CD14-positive monocyte (primary cell): Measurements from ENCODE around the gene KIZ. TPM values are rescaled to one million over a fixed set of nuclear protein-coding genes. Genes with fewer than 3 reads are reported as not detected.

Source experiments
- DNase-seq, 3 donors: peaks; one replicate each; pipeline ENCODE4 v3.0.0-alpha.2; 2011 to 2022
- H2AFZ ChIP-seq: 2 replicates; pipeline ENCODE4 v1.6.0; 2012; ENCODE audit warnings: mild to moderate bottlenecking, low read depth, low read length, inconsistent platforms; ENCODE audit not compliant: insufficient read depth, poor library complexity, severe bottlenecking
- H3K27ac ChIP-seq, 2 donors: 1 replicate in 1 of 2; 2 replicates in 1 of 2; pipeline ENCODE4 v1.5.1; 2012 to 2013; ENCODE audit warnings: low read length in 2 of 2, control low read depth in 1 of 2, inconsistent platforms in 1 of 2, low read depth in 1 of 2, mild to moderate bottlenecking in 1 of 2
- H3K27me3 ChIP-seq, 2 donors: one replicate each; pipeline versions ENCODE4 v1.6.0 to v1.6.1; 2011 to 2013; ENCODE audit warnings: low read length in 2 of 2; ENCODE audit not compliant: control insufficient read depth in 2 of 2, insufficient read depth in 2 of 2
- H3K36me3 ChIP-seq, 2 donors: replicated peaks in 1 of 2; 1 replicate in 1 of 2; 2 replicates in 1 of 2; pipeline versions ENCODE4 v1.5.1 to v1.6.1; 2012 to 2013; ENCODE audit warnings: low read length in 2 of 2, control low read depth in 1 of 2, inconsistent platforms in 1 of 2, mild to moderate bottlenecking in 1 of 2; ENCODE audit not compliant: insufficient read depth in 2 of 2, control insufficient read depth in 1 of 2
- H3K4me1 ChIP-seq, 2 donors: 1 replicate in 1 of 2; 2 replicates in 1 of 2; pipeline versions ENCODE4 v1.5.1 to v1.6.1; 2012 to 2013; ENCODE audit warnings: low read length in 2 of 2, control low read depth in 1 of 2, inconsistent platforms in 1 of 2, mild to moderate bottlenecking in 1 of 2, moderate library complexity in 1 of 2; ENCODE audit not compliant: insufficient read depth in 2 of 2, control insufficient read depth in 1 of 2
- H3K4me2 ChIP-seq: replicated peaks from 2 replicates; pipeline ENCODE3; 2012; ENCODE audit warnings: low read length, moderate library complexity, mild to moderate bottlenecking; ENCODE audit not compliant: poor library complexity, severe bottlenecking; ENCODE audit errors: extremely low read depth
- H3K4me3 ChIP-seq, 3 experiments: fragments of 200-600 bp in 1 of 3; sonication (generic) in 1 of 3; replicated peaks in 1 of 3; 1 replicate in 2 of 3; 2 replicates in 1 of 3; pipeline ENCODE4 v1.5.1; 2011 to 2013; ENCODE audit warnings: low read length in 3 of 3, mild to moderate bottlenecking in 3 of 3, control low read depth in 2 of 3, low read depth in 2 of 3, inconsistent platforms in 1 of 3, moderate library complexity in 1 of 3
- H3K79me2 ChIP-seq: 2 replicates; pipeline ENCODE4 v1.6.0; 2012; ENCODE audit warnings: mild to moderate bottlenecking, control low read depth, inconsistent platforms, low read length, moderate library complexity; ENCODE audit not compliant: insufficient read depth
- H3K9ac ChIP-seq: 2 replicates; pipeline ENCODE4 v1.6.0; 2017; ENCODE audit warnings: low read length, mild to moderate bottlenecking; ENCODE audit not compliant: insufficient read depth, poor library complexity, severe bottlenecking
- H3K9me3 ChIP-seq, 2 donors: replicated peaks in 1 of 2; 1 replicate in 1 of 2; 2 replicates in 1 of 2; pipeline versions ENCODE4 v1.5.1 to v1.6.1; 2012 to 2013; ENCODE audit warnings: low read length in 2 of 2, control low read depth in 1 of 2; ENCODE audit not compliant: control insufficient read depth in 1 of 2, insufficient read depth in 1 of 2
- H4K20me1 ChIP-seq: 2 replicates; pipeline ENCODE4 v1.6.0; 2012; ENCODE audit warnings: mild to moderate bottlenecking, low read length, control low read depth, moderate library complexity; ENCODE audit not compliant: insufficient read depth
- H3K27ac Mint-ChIP-seq, 7 donors: one replicate each; pipeline ENCODE4 v1.8.0; 2020; ENCODE audit warnings: mild to moderate bottlenecking in 7 of 7, mixed read lengths in 7 of 7, moderate library complexity in 6 of 7, inconsistent platforms in 2 of 7
- H3K27me3 Mint-ChIP-seq, 3 donors: one replicate each; pipeline ENCODE4 v1.8.0; 2021 to 2022; ENCODE audit warnings: low read depth in 3 of 3, mild to moderate bottlenecking in 3 of 3, mixed read lengths in 3 of 3, moderate library complexity in 3 of 3, inconsistent platforms in 1 of 3
- H3K36me3 Mint-ChIP-seq, 2 donors: one replicate each; pipeline ENCODE4 v1.8.0; 2020; ENCODE audit warnings: mixed read lengths in 2 of 2, inconsistent platforms in 1 of 2, mild to moderate bottlenecking in 1 of 2
- H3K4me1 Mint-ChIP-seq: one replicate; pipeline ENCODE4 v1.8.0; 2020; ENCODE audit warnings: mild to moderate bottlenecking, mixed read lengths
- H3K4me3 Mint-ChIP-seq, 2 donors: one replicate each; pipeline ENCODE4 v1.8.0; 2020; ENCODE audit warnings: mild to moderate bottlenecking in 2 of 2, mixed read lengths in 2 of 2, moderate library complexity in 1 of 2
- H3K9me3 Mint-ChIP-seq, 7 donors: one replicate each; pipeline ENCODE4 v1.8.0; 2020 to 2022; ENCODE audit warnings: mixed read lengths in 7 of 7, mild to moderate bottlenecking in 6 of 7, moderate library complexity in 6 of 7, inconsistent platforms in 2 of 7
- WGBS: methylation state at CpG from one replicate; pipeline ENCODE4 v1.1.5; 2013; ENCODE audit warnings: missing lambda C conversion rate; ENCODE audit not compliant: insufficient coverage; 5-methylcytosine and 5-hydroxymethylcytosine counted together
- intact Hi-C, 2 donors: fragments of 100-400 bp; cut with micrococcal nuclease; formaldehyde crosslinking; loops; one replicate each; pipeline versions ENCODE4 v1.15.0 to v1.15.1; 2023
- polyA plus RNA-seq, 3 donors: library from polyadenylated mRNA; depleted of rRNA in 1 of 3; unstranded in 2 of 3; stranded (reverse) in 1 of 3; fragments of 300-500 nt in 2 of 3; fragments of >200 nt in 1 of 3; fragmentation: Illumina TruSeq in 2 of 3; gene quantifications; 1 replicate in 2 of 3; 2 replicates in 1 of 3; pipeline ENCODE4 v1.2.3, GENCODE V29; 2012 to 2021
- TF ChIP-seq, protein P1 (sequence below): fragments of 200-600 bp; IDR thresholded peaks from one replicate; pipeline ENCODE4 v1.8.0; 2022; ENCODE audit warnings: antibody characterized with exemption, mild to moderate bottlenecking

The KIZ gene
- polyA plus RNA-seq, 3 donors, result 7.2 to 13.2 (median 10.2) TPM

DNA sequence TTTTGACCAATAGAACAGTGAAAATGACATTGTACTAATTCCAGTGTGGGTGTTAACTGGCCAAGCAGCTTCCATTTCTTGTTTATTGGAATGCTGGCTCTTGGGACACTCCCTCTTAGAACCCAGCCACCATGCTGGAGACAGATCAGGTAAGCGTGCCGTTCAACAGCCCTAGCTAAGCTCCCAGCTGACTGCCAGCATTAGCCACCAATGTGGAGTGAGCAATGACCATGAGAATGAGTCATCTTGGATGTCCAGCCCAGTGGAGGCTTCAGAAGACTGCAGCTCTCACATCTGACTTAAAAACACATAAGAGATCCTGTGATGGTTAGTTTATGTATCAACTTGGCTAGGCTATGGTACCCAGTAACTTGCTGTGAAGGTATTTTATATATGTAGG is 16.7 kb upstream of the KIZ start:
- Histone ChIP-seq H3K9ac (no peak overlapping the region), H3K9me3 (peaks cover 6 to 23% of the 10 kb centered on the region in 2 donors), H3K36me3 (no peaks in the 10 kb centered on the region), H4K20me1 (no peaks in the 10 kb centered on the region), H3K79me2 (no peaks in the 10 kb centered on the region), H3K27ac (no peak overlapping the region), H3K27me3 (peaks cover 78 to 94% of the 10 kb centered on the region in 2 donors), H3K4me2 (no peak overlapping the region), H2AFZ (no peak overlapping the region), H3K4me3 (no peak overlapping the region), H3K4me1 (peaks cover 4 to 9% of the 10 kb centered on the region in 2 donors)
- Mint-ChIP-seq H3K27me3 (peaks cover 69 to 93% (median 76%) of the 10 kb centered on the region in 3 donors), H3K36me3 (peaks cover 0 to 7% of the 10 kb centered on the region in 2 donors), H3K4me1 (peaks cover 7% of the 10 kb centered on the region), H3K27ac (no peak overlapping the region), H3K9me3 (peaks cover 0 to 22% (median 8%) of the 10 kb centered on the region in 7 donors), H3K4me3 (no peak overlapping the region)
- TF ChIP-seq, protein P1, sequence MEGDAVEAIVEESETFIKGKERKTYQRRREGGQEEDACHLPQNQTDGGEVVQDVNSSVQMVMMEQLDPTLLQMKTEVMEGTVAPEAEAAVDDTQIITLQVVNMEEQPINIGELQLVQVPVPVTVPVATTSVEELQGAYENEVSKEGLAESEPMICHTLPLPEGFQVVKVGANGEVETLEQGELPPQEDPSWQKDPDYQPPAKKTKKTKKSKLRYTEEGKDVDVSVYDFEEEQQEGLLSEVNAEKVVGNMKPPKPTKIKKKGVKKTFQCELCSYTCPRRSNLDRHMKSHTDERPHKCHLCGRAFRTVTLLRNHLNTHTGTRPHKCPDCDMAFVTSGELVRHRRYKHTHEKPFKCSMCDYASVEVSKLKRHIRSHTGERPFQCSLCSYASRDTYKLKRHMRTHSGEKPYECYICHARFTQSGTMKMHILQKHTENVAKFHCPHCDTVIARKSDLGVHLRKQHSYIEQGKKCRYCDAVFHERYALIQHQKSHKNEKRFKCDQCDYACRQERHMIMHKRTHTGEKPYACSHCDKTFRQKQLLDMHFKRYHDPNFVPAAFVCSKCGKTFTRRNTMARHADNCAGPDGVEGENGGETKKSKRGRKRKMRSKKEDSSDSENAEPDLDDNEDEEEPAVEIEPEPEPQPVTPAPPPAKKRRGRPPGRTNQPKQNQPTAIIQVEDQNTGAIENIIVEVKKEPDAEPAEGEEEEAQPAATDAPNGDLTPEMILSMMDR, result no peak
- intact Hi-C loops, result no loop called here
- no CpG with 5 or more reads among the region's 2 CpGs for WGBS
- no peak for DNase-seq

DNA sequence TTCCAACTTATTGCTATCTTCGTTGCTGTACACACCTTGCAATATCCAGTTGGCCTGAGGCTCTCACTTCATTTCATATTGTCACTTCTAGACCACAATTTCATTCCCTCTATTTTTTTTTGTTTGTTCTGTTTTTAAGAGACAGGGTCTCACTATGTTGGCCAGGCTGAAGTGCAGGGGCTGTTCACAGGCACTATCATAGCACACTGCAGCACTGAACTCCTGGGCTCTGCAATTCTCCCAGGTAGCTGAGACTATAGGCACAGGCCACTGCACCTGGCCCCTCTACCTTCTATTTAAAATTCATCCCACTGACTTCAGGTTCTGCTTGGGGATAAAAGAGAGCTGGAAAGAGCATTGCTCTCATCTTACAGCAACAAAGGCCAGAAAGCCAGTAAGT is 15.1 kb upstream of the KIZ start:
- Mint-ChIP-seq H3K4me3 (peak overlapping the region in 1 of 2 donors; percentile 60), H3K36me3 (peaks cover 0 to 5% of the 10 kb centered on the region in 2 donors), H3K27me3 (peaks cover 61 to 80% (median 65%) of the 10 kb centered on the region in 3 donors), H3K4me1 (peaks cover 2% of the 10 kb centered on the region), H3K27ac (peak overlapping the region in 1 of 7 donors; percentile 20), H3K9me3 (peaks cover 0 to 13% (median 9%) of the 10 kb centered on the region in 7 donors)
- Histone ChIP-seq H3K36me3 (no peaks in the 10 kb centered on the region), H3K9me3 (peaks cover 2 to 16% of the 10 kb centered on the region in 2 donors), H3K4me3 (no peak overlapping the region), H3K4me2 (no peak overlapping the region), H2AFZ (no peak overlapping the region), H3K4me1 (peaks cover 0 to 3% of the 10 kb centered on the region in 2 donors), H3K27ac (no peak overlapping the region), H3K9ac (no peak overlapping the region), H3K27me3 (peaks cover 63 to 90% of the 10 kb centered on the region in 2 donors), H3K79me2 (no peaks in the 10 kb centered on the region), H4K20me1 (no peaks in the 10 kb centered on the region)
- no CpG with 5 or more reads among the region's 1 CpG for WGBS
- DNase-seq, result no peak
- intact Hi-C loops, result no loop called here
- TF ChIP-seq, protein P1, result no peak
